ENCODE measurements around the gene IPCEF1.

The IPCEF1 gene

GRCh38 chr6:154388803-154389202 is 32.2 kb upstream of the IPCEF1 start:
- Histone ChIP-seq H3K36me3 (no peaks in the 10 kb centered on the region), H3K9me3 (ENCODE audit: severe bottlenecking) (no peaks in the 10 kb centered on the region), H3K4me3 (ENCODE audit: low read depth, low read length) (no peak overlapping the region), H3K27ac (no peak overlapping the region), H3K27me3 (ENCODE audit: insufficient read depth, low read depth, severe bottlenecking) (no peaks in the 10 kb centered on the region)
- DNase-seq, result no peak
- no peak for TF ChIP-seq CTCF (IDR thresholded peaks at IDR 0.05; ENCODE audit: low read depth, low read length)

GRCh38 chr6:154386848-154387717 is 30.5 kb upstream of the IPCEF1 start:
- no peaks in the 10 kb centered on the region for H3K36me3 ChIP-seq
- TF ChIP-seq CTCF (IDR thresholded peaks at IDR 0.05; ENCODE audit: low read depth, low read length), result no peak
- no peaks in the 10 kb centered on the region for H3K27me3 ChIP-seq (ENCODE audit: insufficient read depth, low read depth, severe bottlenecking)
- H3K4me3 ChIP-seq (ENCODE audit: low read depth, low read length), result no peak overlapping the region
- DNase-seq, result no peak
- H3K27ac ChIP-seq, result no peak overlapping the region
- H3K9me3 ChIP-seq (ENCODE audit: severe bottlenecking), result no peaks in the 10 kb centered on the region

- no peaks in the 10 kb centered on the region for H3K9me3 ChIP-seq (ENCODE audit: severe bottlenecking)
- no peak overlapping the region for H3K4me3 ChIP-seq (ENCODE audit: low read depth, low read length)
- DNase-seq, result no peak
- no peaks in the 10 kb centered on the region for H3K36me3 ChIP-seq
- H3K27ac ChIP-seq, result no peak overlapping the region
- H3K27me3 ChIP-seq (ENCODE audit: insufficient read depth, low read depth, severe bottlenecking), result no peaks in the 10 kb centered on the region
- no peak for TF ChIP-seq CTCF (IDR thresholded peaks at IDR 0.05; ENCODE audit: low read depth, low read length)
Measured at GRCh38 chr6:154384191-154384590, 27.6 kb upstream of the IPCEF1 start.

GRCh38 chr6:154383273-154383672 is 26.7 kb upstream of the IPCEF1 start:
- Histone ChIP-seq H3K27ac (no peak overlapping the region), H3K36me3 (no peaks in the 10 kb centered on the region), H3K9me3 (ENCODE audit: severe bottlenecking) (no peaks in the 10 kb centered on the region), H3K27me3 (ENCODE audit: insufficient read depth, low read depth, severe bottlenecking) (no peaks in the 10 kb centered on the region), H3K4me3 (ENCODE audit: low read depth, low read length) (no peak overlapping the region)
- TF ChIP-seq CTCF (IDR thresholded peaks at IDR 0.05; ENCODE audit: low read depth, low read length), result no peak
- DNase-seq, result no peak

- no peak for TF ChIP-seq CTCF (IDR thresholded peaks at IDR 0.05; ENCODE audit: low read depth, low read length)
- Histone ChIP-seq H3K27ac (no peak overlapping the region), H3K9me3 (ENCODE audit: severe bottlenecking) (no peaks in the 10 kb centered on the region), H3K4me3 (ENCODE audit: low read depth, low read length) (no peak overlapping the region), H3K36me3 (no peaks in the 10 kb centered on the region), H3K27me3 (ENCODE audit: insufficient read depth, low read depth, severe bottlenecking) (no peaks in the 10 kb centered on the region)
- DNase-seq, result no peak
Measured at GRCh38 chr6:154382740-154383139, 26.1 kb upstream of the IPCEF1 start.

- DNase-seq, result no peak
- Histone ChIP-seq H3K27ac (no peak overlapping the region), H3K9me3 (ENCODE audit: severe bottlenecking) (no peaks in the 10 kb centered on the region), H3K36me3 (no peaks in the 10 kb centered on the region), H3K4me3 (ENCODE audit: low read depth, low read length) (no peak overlapping the region), H3K27me3 (ENCODE audit: insufficient read depth, low read depth, severe bottlenecking) (no peaks in the 10 kb centered on the region)
- TF ChIP-seq CTCF (IDR thresholded peaks at IDR 0.05; ENCODE audit: low read depth, low read length), result no peak
Measured at GRCh38 chr6:154381548-154381947, 24.9 kb upstream of the IPCEF1 start.
